T-cell (primary cell): ENCODE results near the gene SLIT3. TPM values are rescaled to one million over a fixed set of nuclear protein-coding genes. Genes with fewer than 3 reads are reported as not detected.

Experiments used
- ATAC-seq, 4 experiments: fragments of 200-7000 bp in 3 of 4; fragments of 150-1000 bp in 1 of 4; cut with Tn5 transposase; replicated peaks in 1 of 4; 1 replicate in 3 of 4; 2 replicates in 1 of 4; pipeline ENCODE4 v1.10.0; 2021; ENCODE audit warnings: moderate library complexity in 3 of 4, mild to moderate bottlenecking in 2 of 4, moderate number of reproducible peaks in 1 of 4
- CTCF ChIA-PET, 2 donors: fragments of 300-600 bp; sonication (Branson Sonifier 250); formaldehyde crosslinking; loops; one replicate each; lab custom pipeline; 2022; ENCODE audit warnings: antibody characterized with exemption in 2 of 2; lab: Charles Lee
- POLR2A ChIA-PET, 2 donors: fragments of 300-600 bp; sonication (Branson Sonifier 250); formaldehyde crosslinking; loops; one replicate each; lab custom pipeline; 2022; ENCODE audit warnings: antibody characterized with exemption in 2 of 2; lab: Charles Lee
- DNase-seq, 35 experiments: peaks; one replicate each; pipeline versions ENCODE4 v3.0.0 to v3.0.0-alpha.2; 2013 to 2023
- H3K27ac ChIP-seq: one replicate; pipeline ENCODE4 v1.5.1; 2013; ENCODE audit warnings: low read length
- H3K27me3 ChIP-seq, 2 experiments: replicated peaks in 1 of 2; 1 replicate in 1 of 2; 2 replicates in 1 of 2; pipeline versions ENCODE4 v1.6.1 to v1.7.0; 2013; ENCODE audit warnings: low read length in 1 of 2, mixed read lengths in 1 of 2; ENCODE audit not compliant: control insufficient read depth in 2 of 2, insufficient read depth in 2 of 2; ENCODE audit errors: extremely low read depth in 1 of 2
- H3K36me3 ChIP-seq, 2 donors: 1 replicate in 1 of 2; 2 replicates in 1 of 2; pipeline versions ENCODE4 v1.6.1 to v1.7.0; 2013; ENCODE audit warnings: low read length in 1 of 2; ENCODE audit not compliant: control insufficient read depth in 2 of 2, insufficient read depth in 1 of 2; ENCODE audit errors: extremely low read depth in 1 of 2
- H3K4me1 ChIP-seq, 2 experiments: 1 replicate in 1 of 2; 2 replicates in 1 of 2; pipeline versions ENCODE4 v1.6.1 to v1.7.0; 2013; ENCODE audit warnings: low read length in 2 of 2, mixed read lengths in 1 of 2; ENCODE audit not compliant: insufficient read depth in 2 of 2, control insufficient read depth in 1 of 2; ENCODE audit errors: extremely low read depth in 1 of 2
- H3K4me3 ChIP-seq, 2 donors: 1 replicate in 1 of 2; 2 replicates in 1 of 2; pipeline versions ENCODE4 v1.5.1 to v1.7.0; 2013; ENCODE audit warnings: mild to moderate bottlenecking in 2 of 2, low read length in 1 of 2, moderate library complexity in 1 of 2; ENCODE audit not compliant: control insufficient read depth in 1 of 2; ENCODE audit errors: extremely low read depth in 1 of 2
- H3K9me3 ChIP-seq: 2 replicates; pipeline ENCODE4 v1.7.0; 2013
- H3K27ac Mint-ChIP-seq, 2 donors: one replicate each; pipeline ENCODE4 v1.8.0; 2020 to 2021; ENCODE audit warnings: mild to moderate bottlenecking in 2 of 2, mixed read lengths in 2 of 2
- H3K27me3 Mint-ChIP-seq, 2 donors: one replicate each; pipeline ENCODE4 v1.8.0; 2021 to 2022; ENCODE audit warnings: mixed read lengths in 2 of 2
- H3K36me3 Mint-ChIP-seq: one replicate; pipeline ENCODE4 v1.8.0; 2021; ENCODE audit warnings: mixed read lengths
- H3K4me1 Mint-ChIP-seq, 3 donors: one replicate each; pipeline ENCODE4 v1.8.0; 2020 to 2022; ENCODE audit warnings: mixed read lengths in 3 of 3, mild to moderate bottlenecking in 1 of 3
- H3K4me3 Mint-ChIP-seq, 3 donors: one replicate each; pipeline ENCODE4 v1.8.0; 2020 to 2022; ENCODE audit warnings: mild to moderate bottlenecking in 3 of 3, mixed read lengths in 3 of 3, moderate library complexity in 3 of 3
- H3K9me3 Mint-ChIP-seq, 3 donors: one replicate each; pipeline ENCODE4 v1.8.0; 2020 to 2022; ENCODE audit warnings: mixed read lengths in 3 of 3
- WGBS: methylation state at CpG from one replicate; pipeline ENCODE4 v1.1.5; 2013; ENCODE audit warnings: missing lambda C conversion rate; ENCODE audit not compliant: insufficient coverage; 5-methylcytosine and 5-hydroxymethylcytosine counted together
- total RNA-seq, 35 experiments: library from RNA in 6 of 35; stranded (reverse) in 6 of 35; fragments of 120-200 nt in 1 of 35; gene quantifications; one replicate each; pipeline versions ENCODE4 v1.2.1 to v1.2.4 and lab custom pipeline; 2013 to 2026

The SLIT3 gene
- total RNA-seq, 5 donors from 2014 or later (not counting 1 experiment from before 2014, with no cell fraction given), result 0.13 to 0.32 (median 0.13) TPM; not detected in 2

- ChIA-PET POLR2A (no interaction called here), CTCF (interaction anchor here in 1 of 2 donors (0.9 to 1.3 kb wide), 2 partner anchors 9 to 69 kb away, joined by 3 to 4 read pairs; no protein-coding TSS in a partner anchor)
- Histone ChIP-seq H3K36me3 (no peaks in the 10 kb centered on the region), H3K27ac (no peak overlapping the region), H3K27me3 (no peaks in the 10 kb centered on the region), H3K4me3 (no peak overlapping the region), H3K4me1 (peaks cover 2 to 11% of the 10 kb centered on the region in 2 experiments), H3K9me3 (no peaks in the 10 kb centered on the region)
- Mint-ChIP-seq H3K4me3 (no peak overlapping the region), H3K36me3 (no peaks in the 10 kb centered on the region), H3K4me1 (peaks cover 7 to 9% (median 7%) of the 10 kb centered on the region in 3 donors), H3K27ac (no peak overlapping the region), H3K9me3 (no peaks in the 10 kb centered on the region), H3K27me3 (peaks cover 0 to 4% of the 10 kb centered on the region in 2 donors)
- peak in 2 of 4 experiments; percentile 37 to 39 for ATAC-seq
- WGBS, result no CpG with 5 or more reads among the region's 9 CpGs
- peak in 31 of 35 experiments; percentile 7 to 73 (median 36) for DNase-seq
Measured at GRCh38 chr5:168679515-168679920, 621.4 kb downstream of the SLIT3 start.

GRCh38 chr5:168676501-168676900 is 624.4 kb downstream of the SLIT3 start:
- H3K27ac Mint-ChIP-seq, result no peak overlapping the region
- no peaks in the 10 kb centered on the region for H3K36me3 Mint-ChIP-seq
- no peak overlapping the region for H3K4me3 ChIP-seq
- DNase-seq (no peak), ATAC-seq (no peak)
- no peak overlapping the region for H3K4me3 Mint-ChIP-seq
- peaks cover 0 to 3% of the 10 kb centered on the region in 2 experiments for H3K4me1 ChIP-seq
- no peak overlapping the region for H3K27ac ChIP-seq
- 93% methylated on average over 2 of the region's 4 CpGs for WGBS
- no peaks in the 10 kb centered on the region for H3K9me3 ChIP-seq
- no peaks in the 10 kb centered on the region for H3K9me3 Mint-ChIP-seq
- H3K27me3 Mint-ChIP-seq, result peaks cover 0 to 4% of the 10 kb centered on the region in 2 donors
- CTCF ChIA-PET, result no interaction called here
- POLR2A ChIA-PET, result no interaction called here
- no peaks in the 10 kb centered on the region for H3K36me3 ChIP-seq
- no peaks in the 10 kb centered on the region for H3K4me1 Mint-ChIP-seq
- H3K27me3 ChIP-seq, result peaks cover 0 to 4% of the 10 kb centered on the region in 2 experiments

- no CpG with 5 or more reads among the region's 2 CpGs for WGBS
- Mint-ChIP-seq H3K4me3 (no peak overlapping the region), H3K36me3 (no peaks in the 10 kb centered on the region), H3K27ac (no peak overlapping the region), H3K27me3 (peaks cover 0 to 4% of the 10 kb centered on the region in 2 donors), H3K9me3 (no peaks in the 10 kb centered on the region), H3K4me1 (no peaks in the 10 kb centered on the region)
- Histone ChIP-seq H3K27ac (no peak overlapping the region), H3K4me3 (no peak overlapping the region), H3K27me3 (peaks cover 0 to 7% of the 10 kb centered on the region in 2 experiments), H3K36me3 (no peaks in the 10 kb centered on the region), H3K4me1 (peaks cover 0 to 3% of the 10 kb centered on the region in 2 experiments), H3K9me3 (no peaks in the 10 kb centered on the region)
- POLR2A ChIA-PET, result no interaction called here
- no peak for ATAC-seq
- CTCF ChIA-PET, result no interaction called here
- no peak for DNase-seq
Measured at GRCh38 chr5:168675883-168676408, 625.0 kb downstream of the SLIT3 start.

GRCh38 chr5:168674893-168675482 is 626.0 kb downstream of the SLIT3 start:
- CTCF ChIA-PET, result interaction anchor here in 1 of 2 donors (0.8 kb wide), 1 partner anchor 18 kb away, joined by 3 read pairs; no protein-coding TSS in a partner anchor
- Histone ChIP-seq H3K9me3 (no peaks in the 10 kb centered on the region), H3K27me3 (peaks cover 0 to 7% of the 10 kb centered on the region in 2 experiments), H3K4me3 (no peak overlapping the region), H3K4me1 (peaks cover 0 to 3% of the 10 kb centered on the region in 2 experiments), H3K36me3 (no peaks in the 10 kb centered on the region), H3K27ac (no peak overlapping the region)
- ATAC-seq (no peak), DNase-seq (no peak)
- Mint-ChIP-seq H3K4me3 (no peak overlapping the region), H3K27ac (no peak overlapping the region), H3K36me3 (no peaks in the 10 kb centered on the region), H3K4me1 (no peaks in the 10 kb centered on the region), H3K9me3 (no peaks in the 10 kb centered on the region), H3K27me3 (peaks cover 0 to 4% of the 10 kb centered on the region in 2 donors)
- POLR2A ChIA-PET, result interaction anchor here in 1 of 2 donors (0.7 kb wide), 1 partner anchor 220 kb away, joined by 11 read pairs; no protein-coding TSS in a partner anchor
- WGBS, result no CpG with 5 or more reads among the region's 5 CpGs

- H3K4me1 ChIP-seq, result no peaks in the 10 kb centered on the region
- POLR2A ChIA-PET, result no interaction called here
- Mint-ChIP-seq H3K4me1 (no peaks in the 10 kb centered on the region), H3K36me3 (no peaks in the 10 kb centered on the region), H3K27me3 (peaks cover 0 to 4% of the 10 kb centered on the region in 2 donors), H3K4me3 (no peak overlapping the region), H3K9me3 (no peaks in the 10 kb centered on the region), H3K27ac (no peak overlapping the region)
- no peak overlapping the region for H3K4me3 ChIP-seq
- no peaks in the 10 kb centered on the region for H3K9me3 ChIP-seq
- DNase-seq, result no peak
- peaks cover 0 to 7% of the 10 kb centered on the region in 2 experiments for H3K27me3 ChIP-seq
- H3K27ac ChIP-seq, result no peak overlapping the region
- no peaks in the 10 kb centered on the region for H3K36me3 ChIP-seq
- WGBS, result 100% methylated on average over 2 of the region's 4 CpGs
- ATAC-seq, result no peak
- CTCF ChIA-PET, result no interaction called here
Measured at GRCh38 chr5:168672888-168673287, 628.1 kb downstream of the SLIT3 start.

- no peaks in the 10 kb centered on the region for H3K9me3 Mint-ChIP-seq
- H3K27me3 ChIP-seq, result peaks cover 0 to 7% of the 10 kb centered on the region in 2 experiments
Measured at GRCh38 chr5:168672016-168672415, 628.9 kb downstream of the SLIT3 start.

More at GRCh38 chr5:168672016-168672415, 628.9 kb downstream of the SLIT3 start:
- H3K27ac Mint-ChIP-seq, result no peak overlapping the region
- ATAC-seq (no peak), DNase-seq (no peak)
- H3K27ac ChIP-seq, result no peak overlapping the region
- no peaks in the 10 kb centered on the region for H3K4me1 Mint-ChIP-seq
- ChIA-PET POLR2A (no interaction called here), CTCF (no interaction called here)
- H3K4me3 ChIP-seq, result no peak overlapping the region
- 100% methylated on average over 1 of the region's 6 CpGs for WGBS
- H3K36me3 Mint-ChIP-seq, result no peaks in the 10 kb centered on the region
- H3K4me1 ChIP-seq, result no peaks in the 10 kb centered on the region
- no peaks in the 10 kb centered on the region for H3K36me3 ChIP-seq
- peaks cover 0 to 4% of the 10 kb centered on the region in 2 donors for H3K27me3 Mint-ChIP-seq
- no peaks in the 10 kb centered on the region for H3K9me3 ChIP-seq
- no peak overlapping the region for H3K4me3 Mint-ChIP-seq
